H9 (cell line): ENCODE results near the gene UCHL1. TPM values are rescaled to one million over a fixed set of nuclear protein-coding genes. Genes with fewer than 3 reads are reported as not detected.

Source experiments
- DNase-seq: peaks from one replicate; pipeline ENCODE4 v3.0.0-alpha.2; 2017
- H2AFZ ChIP-seq: one replicate; pipeline ENCODE4 v1.6.1; 2013; ENCODE audit warnings: mild to moderate bottlenecking, low read length, control low read depth, moderate library complexity
- H2AK5ac ChIP-seq: 2 replicates; pipeline ENCODE4 v1.6.1; 2013; ENCODE audit warnings: low read length, control low read depth, mixed read lengths; ENCODE audit not compliant: insufficient read length
- H2BK120ac ChIP-seq: one replicate; pipeline ENCODE4 v1.6.1; 2013; ENCODE audit warnings: low read depth, mild to moderate bottlenecking, low read length, control low read depth, inconsistent platforms; ENCODE audit not compliant: poor library complexity, severe bottlenecking
- H2BK12ac ChIP-seq: 2 replicates; pipeline ENCODE4 v1.6.1; 2013; ENCODE audit warnings: low read length, control low read depth, mixed read lengths, low read depth; ENCODE audit not compliant: insufficient read length
- H2BK15ac ChIP-seq: 2 replicates; pipeline ENCODE4 v1.6.1; 2013; ENCODE audit warnings: low read depth, low read length, control low read depth
- H2BK20ac ChIP-seq: one replicate; pipeline ENCODE4 v1.6.1; 2013; ENCODE audit warnings: low read depth, mild to moderate bottlenecking, low read length, control low read depth, inconsistent platforms; ENCODE audit not compliant: poor library complexity, severe bottlenecking
- H2BK5ac ChIP-seq: 2 replicates; pipeline ENCODE4 v1.6.1; 2013; ENCODE audit warnings: low read length, control low read depth, mixed read lengths; ENCODE audit not compliant: insufficient read length
- H3K14ac ChIP-seq: 2 replicates; pipeline ENCODE4 v1.6.1; 2013; ENCODE audit warnings: low read length, control low read depth; ENCODE audit not compliant: insufficient read depth
- H3K18ac ChIP-seq: 2 replicates; pipeline ENCODE4 v1.6.1; 2013; ENCODE audit warnings: low read depth, mild to moderate bottlenecking, mixed read lengths, low read length, control low read depth; ENCODE audit not compliant: insufficient read length
- H3K23ac ChIP-seq: 2 replicates; pipeline ENCODE4 v1.6.1; 2013; ENCODE audit warnings: low read length, control low read depth, mixed read lengths, low read depth; ENCODE audit not compliant: insufficient read length
- H3K23me2 ChIP-seq: 2 replicates; pipeline ENCODE4 v1.6.1; 2013; ENCODE audit warnings: low read depth, mild to moderate bottlenecking, mixed read lengths, low read length, control low read depth; ENCODE audit not compliant: insufficient read length, poor library complexity, severe bottlenecking
- H3K27ac ChIP-seq: 2 replicates; pipeline ENCODE4 v1.5.1; 2013; ENCODE audit warnings: low read length, control low read depth, mixed read lengths, low read depth; ENCODE audit not compliant: insufficient read length
- H3K27me3 ChIP-seq: 2 replicates; pipeline ENCODE4 v1.6.1; 2013; ENCODE audit warnings: low read length, control low read depth, inconsistent platforms; ENCODE audit not compliant: insufficient read depth
- H3K4ac ChIP-seq: 2 replicates; pipeline ENCODE4 v1.6.1; 2013; ENCODE audit warnings: low read depth, mild to moderate bottlenecking, control low read depth, inconsistent platforms, low read length, moderate library complexity
- H3K4me1 ChIP-seq: 2 replicates; pipeline ENCODE4 v1.6.1; 2013; ENCODE audit warnings: low read length, control low read depth, inconsistent platforms; ENCODE audit not compliant: insufficient read depth
- H3K4me2 ChIP-seq: 2 replicates; pipeline ENCODE4 v1.6.1; 2013; ENCODE audit warnings: low read length, control low read depth, mixed read lengths; ENCODE audit not compliant: insufficient read length, insufficient read depth
- H3K56ac ChIP-seq: 2 replicates; pipeline ENCODE4 v1.6.1; 2013; ENCODE audit warnings: low read depth, mild to moderate bottlenecking, mixed read lengths, low read length, control low read depth; ENCODE audit not compliant: insufficient read length
- H3K79me1 ChIP-seq: 2 replicates; pipeline ENCODE4 v1.6.1; 2013; ENCODE audit warnings: low read depth, mild to moderate bottlenecking, moderate library complexity, low read length, control low read depth, inconsistent platforms; ENCODE audit not compliant: insufficient read depth, poor library complexity, severe bottlenecking
- H3K79me2 ChIP-seq: 2 replicates; pipeline ENCODE4 v1.6.1; 2013; ENCODE audit warnings: low read length, control low read depth, inconsistent platforms; ENCODE audit not compliant: insufficient read depth
- H3K9ac ChIP-seq: 2 replicates; pipeline ENCODE4 v1.6.1; 2013; ENCODE audit warnings: low read length, control low read depth, mixed read lengths; ENCODE audit not compliant: insufficient read length; ENCODE audit errors: extremely low read depth
- H3K9me3 ChIP-seq: one replicate; pipeline ENCODE4 v1.6.1; 2013; ENCODE audit warnings: low read depth, low read length, inconsistent platforms; ENCODE audit not compliant: control insufficient read depth
- H3T11ph ChIP-seq: one replicate; pipeline ENCODE4 v1.6.1; 2013; ENCODE audit warnings: mild to moderate bottlenecking, low read length, control low read depth, inconsistent platforms
- H4K20me1 ChIP-seq: one replicate; pipeline ENCODE4 v1.6.1; 2013; ENCODE audit not compliant: control insufficient read depth, insufficient read length, insufficient read depth
- H4K5ac ChIP-seq: 2 replicates; pipeline ENCODE4 v1.6.1; 2013; ENCODE audit warnings: low read depth, mild to moderate bottlenecking, mixed read lengths, low read length, control low read depth; ENCODE audit not compliant: insufficient read length
- H4K8ac ChIP-seq: replicated peaks from 2 replicates; pipeline ENCODE4 v1.6.1; 2013; ENCODE audit warnings: low read length, control low read depth, mixed read lengths, low read depth; ENCODE audit not compliant: insufficient read length
- H4K91ac ChIP-seq: 2 replicates; pipeline ENCODE4 v1.6.1; 2013; ENCODE audit warnings: low read depth, mild to moderate bottlenecking, moderate library complexity, mixed read lengths, low read length, control low read depth; ENCODE audit not compliant: insufficient read length
- H3K27ac Mint-ChIP-seq, 3 experiments: 2 replicates in 2 of 3; 3 replicates in 1 of 3; pipeline ENCODE4 v1.8.0; 2020 to 2021; ENCODE audit warnings: mixed read lengths in 3 of 3, mild to moderate bottlenecking in 1 of 3, moderate library complexity in 1 of 3
- H3K27me3 Mint-ChIP-seq: 2 replicates; pipeline ENCODE4 v1.8.0; 2021; ENCODE audit warnings: low read depth, mild to moderate bottlenecking, moderate library complexity, mixed read lengths
- H3K36me3 Mint-ChIP-seq, 3 experiments: 2 replicates in 2 of 3; 3 replicates in 1 of 3; pipeline ENCODE4 v1.8.0; 2020 to 2021; ENCODE audit warnings: low read depth in 3 of 3, mixed read lengths in 3 of 3; ENCODE audit not compliant: insufficient read depth in 1 of 3
- H3K4me1 Mint-ChIP-seq, 2 experiments: 2 replicates each; pipeline ENCODE4 v1.8.0; 2020; ENCODE audit warnings: mixed read lengths in 2 of 2
- H3K4me3 Mint-ChIP-seq, 2 experiments: 2 replicates in 1 of 2; 3 replicates in 1 of 2; pipeline ENCODE4 v1.8.0; 2020 to 2021; ENCODE audit warnings: mild to moderate bottlenecking in 2 of 2, mixed read lengths in 2 of 2, moderate library complexity in 1 of 2
- H3K9me3 Mint-ChIP-seq, 2 experiments: 2 replicates in 1 of 2; 3 replicates in 1 of 2; pipeline ENCODE4 v1.8.0; 2020; ENCODE audit warnings: mild to moderate bottlenecking in 2 of 2, mixed read lengths in 2 of 2, moderate library complexity in 1 of 2
- CTCF ChIP-seq: fragments of 200-600 bp; sonication (generic); conservative IDR thresholded peaks from 3 replicates; pipeline ENCODE4 v1.8.0; 2021; ENCODE audit warnings: antibody characterized with exemption, mild to moderate bottlenecking
- WGBS: extraction: QIAGEN DNeasy Blood & Tissue Kit; methylation state at CpG from one replicate; pipeline ENCODE4 v1.1.7; 2013; ENCODE audit warnings: missing lambda C conversion rate, low lambda C conversion rate, mixed read lengths; ENCODE audit not compliant: insufficient read length; ENCODE audit errors: extremely low coverage; 5-methylcytosine and 5-hydroxymethylcytosine counted together
- total RNA-seq: library from RNA; stranded (reverse); gene quantifications from 2 replicates; pipeline ENCODE4 v1.2.1, GENCODE V29; 2021

UCHL1 gene
- total RNA-seq, 1 experiment from 2014 or later, result 513 TPM

- H3K23me2 ChIP-seq, result peaks cover 9% of the 10 kb centered on the region
- no peak for DNase-seq
- H3K27ac Mint-ChIP-seq, result no peak overlapping the region
- H3K4me1 ChIP-seq, result peaks cover 6% of the 10 kb centered on the region; the same call in 1 of the 2 replicates
- H4K91ac ChIP-seq, result no peak overlapping the region
- H3K14ac ChIP-seq, result no peak overlapping the region
- no peak overlapping the region for H2BK15ac ChIP-seq
- no peak overlapping the region for H2AK5ac ChIP-seq
- no peak overlapping the region for H2BK20ac ChIP-seq
- TF ChIP-seq CTCF, result no peak
- no peak overlapping the region for H2BK120ac ChIP-seq
- H3K27me3 ChIP-seq, result peaks cover 2% of the 10 kb centered on the region; the same call in 1 of the 2 replicates
- H3K18ac ChIP-seq, result no peak overlapping the region
- H4K20me1 ChIP-seq, result no peaks in the 10 kb centered on the region
- no peak overlapping the region for H3K4ac ChIP-seq
- H3K9ac ChIP-seq, result no peak overlapping the region
- no peak overlapping the region for H3K4me2 ChIP-seq
- no peaks in the 10 kb centered on the region; a peak in 1 of 7 replicates for H3K36me3 Mint-ChIP-seq
- no peak overlapping the region for H2BK12ac ChIP-seq
- no peaks in the 10 kb centered on the region; a peak in 1 of 5 replicates for H3K9me3 Mint-ChIP-seq
- WGBS, result no CpG with 5 or more reads among the region's 9 CpGs
- H3K9me3 ChIP-seq, result no peaks in the 10 kb centered on the region
- H3K4me1 Mint-ChIP-seq, result peaks cover 26 to 42% of the 10 kb centered on the region in 2 experiments
- no peak overlapping the region for H3K23ac ChIP-seq
- no peak overlapping the region for H3K56ac ChIP-seq
- peaks cover 3% of the 10 kb centered on the region; the same call in 1 of the 2 replicates for H3K79me2 ChIP-seq
- H3K27me3 Mint-ChIP-seq, result peaks cover 14% of the 10 kb centered on the region
- no peak overlapping the region for H2AFZ ChIP-seq
- no peak overlapping the region for H3K27ac ChIP-seq
- no peak overlapping the region for H3K4me3 Mint-ChIP-seq
- no peak overlapping the region for H4K5ac ChIP-seq
- H4K8ac ChIP-seq, result no peak overlapping the region
- no peak overlapping the region for H2BK5ac ChIP-seq
- peaks cover 3% of the 10 kb centered on the region for H3K79me1 ChIP-seq
- H3T11ph ChIP-seq, result no peak overlapping the region
Measured at GRCh38 chr4:41209901-41210300, 46.8 kb upstream of the UCHL1 start.
